Peyer's patch (tissue), 4 donors: Measurements from ENCODE around the gene RCN2. TPM values are rescaled to one million over a fixed set of nuclear protein-coding genes. Genes with fewer than 3 reads are reported as not detected.

Experiments
- DNase-seq, 3 donors: peaks; one replicate each; pipeline ENCODE4 v3.0.0-alpha.2; 2017 to 2019
- H3K27ac ChIP-seq, 4 donors: fragments of 200-600 bp; sonication (generic); one replicate each; pipeline ENCODE4 v1.5.1; 2016 to 2019
- H3K27me3 ChIP-seq, 2 donors: fragments of 200-600 bp; sonication (generic); one replicate each; pipeline ENCODE4 v1.5.1; 2019
- H3K36me3 ChIP-seq, 3 donors: fragments of 200-600 bp; sonication (generic); one replicate each; pipeline ENCODE4 v1.5.1; 2016 to 2019
- H3K4me1 ChIP-seq, 4 donors: fragments of 200-600 bp; sonication (generic); one replicate each; pipeline ENCODE4 v1.5.1; 2016 to 2019
- H3K4me3 ChIP-seq, 4 donors: fragments of 200-600 bp; sonication (generic); 1 replicate in 3 of 4; 2 replicates in 1 of 4; pipeline ENCODE4 v1.5.1; 2016 to 2019; ENCODE audit warnings: mild to moderate bottlenecking in 1 of 4
- H3K9me3 ChIP-seq, 4 donors: fragments of 200-600 bp; sonication (generic); one replicate each; pipeline ENCODE4 v1.5.1; 2016 to 2019; ENCODE audit warnings: mild to moderate bottlenecking in 1 of 4
- POLR2A ChIP-seq, 2 donors: fragments of 450-650 bp; IDR thresholded peaks; one replicate each; pipeline ENCODE4 v1.5.1; 2017; ENCODE audit warnings: antibody characterized with exemption in 2 of 2, mild to moderate bottlenecking in 2 of 2, moderate library complexity in 2 of 2
- small RNA-seq, 2 donors: library from RNA; depleted of rRNA; stranded (forward); fragments of <200 nt; gene quantifications; one replicate each; pipeline ENCODE3, GENCODE V24; 2016
- total RNA-seq, 4 donors: library from RNA; depleted of rRNA; stranded (reverse); fragments of >200 nt; gene quantifications; one replicate each; pipeline ENCODE4 v1.1.0, GENCODE V29; 2016
- TF ChIP-seq, protein P1 (sequence below), 6 experiments: fragments of 450-650 bp in 4 of 6; fragments of 200-600 bp in 2 of 6; sonication (generic) in 1 of 6; IDR thresholded peaks; one replicate each; pipeline ENCODE4 v1.5.1; 2017 to 2019; ENCODE audit warnings: antibody characterized with exemption in 6 of 6, mild to moderate bottlenecking in 3 of 6, moderate library complexity in 1 of 6

Gene RCN2
- total RNA-seq, 4 donors from 2014 or later: 9.3 to 21.9 (median 20.1) TPM

- TF ChIP-seq POLR2A (IDR thresholded peaks at IDR 0.05): no peak
- TF ChIP-seq, protein P1, sequence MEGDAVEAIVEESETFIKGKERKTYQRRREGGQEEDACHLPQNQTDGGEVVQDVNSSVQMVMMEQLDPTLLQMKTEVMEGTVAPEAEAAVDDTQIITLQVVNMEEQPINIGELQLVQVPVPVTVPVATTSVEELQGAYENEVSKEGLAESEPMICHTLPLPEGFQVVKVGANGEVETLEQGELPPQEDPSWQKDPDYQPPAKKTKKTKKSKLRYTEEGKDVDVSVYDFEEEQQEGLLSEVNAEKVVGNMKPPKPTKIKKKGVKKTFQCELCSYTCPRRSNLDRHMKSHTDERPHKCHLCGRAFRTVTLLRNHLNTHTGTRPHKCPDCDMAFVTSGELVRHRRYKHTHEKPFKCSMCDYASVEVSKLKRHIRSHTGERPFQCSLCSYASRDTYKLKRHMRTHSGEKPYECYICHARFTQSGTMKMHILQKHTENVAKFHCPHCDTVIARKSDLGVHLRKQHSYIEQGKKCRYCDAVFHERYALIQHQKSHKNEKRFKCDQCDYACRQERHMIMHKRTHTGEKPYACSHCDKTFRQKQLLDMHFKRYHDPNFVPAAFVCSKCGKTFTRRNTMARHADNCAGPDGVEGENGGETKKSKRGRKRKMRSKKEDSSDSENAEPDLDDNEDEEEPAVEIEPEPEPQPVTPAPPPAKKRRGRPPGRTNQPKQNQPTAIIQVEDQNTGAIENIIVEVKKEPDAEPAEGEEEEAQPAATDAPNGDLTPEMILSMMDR (IDR thresholded peaks at IDR 0.05): no peak
- H3K4me1 ChIP-seq: peaks cover 0 to 34% (median 14%) of the 10 kb centered on the region in 4 donors
- no peaks in the 10 kb centered on the region for H3K9me3 ChIP-seq
- DNase-seq: peak in 1 of 3 donors; percentile 8
- H3K27ac ChIP-seq: no peak overlapping the region
- H3K36me3 ChIP-seq: no peaks in the 10 kb centered on the region
- no peaks in the 10 kb centered on the region for H3K27me3 ChIP-seq
- no peak overlapping the region for H3K4me3 ChIP-seq
Measured at GRCh38 chr15:77001351-77001750, 69.8 kb downstream of the RCN2 start.

- Histone ChIP-seq H3K36me3 (no peaks in the 10 kb centered on the region), H3K9me3 (no peaks in the 10 kb centered on the region), H3K27ac (peak overlapping the region in 1 of 4 donors; percentile 72), H3K27me3 (no peaks in the 10 kb centered on the region), H3K4me3 (no peak overlapping the region), H3K4me1 (peaks cover 0 to 32% (median 9%) of the 10 kb centered on the region in 4 donors)
- peak in 1 of 3 donors; percentile 11 for DNase-seq
- TF ChIP-seq POLR2A (IDR thresholded peaks at IDR 0.05): no peak
- TF ChIP-seq, protein P1 (IDR thresholded peaks at IDR 0.05): no peak
Measured at GRCh38 chr15:77001966-77002365, 70.4 kb downstream of the RCN2 start.

GRCh38 chr15:77002436-77002835 is 70.9 kb downstream of the RCN2 start:
- H3K27ac ChIP-seq: peak overlapping the region; percentile 26 to 72 (median 44)
- no peaks in the 10 kb centered on the region for H3K36me3 ChIP-seq

GRCh38 chr15:77002954-77003912 is 71.7 kb downstream of the RCN2 start:
- H3K27ac ChIP-seq: peak overlapping the region; percentile 26 to 72 (median 44)
- no peaks in the 10 kb centered on the region for H3K27me3 ChIP-seq
- H3K9me3 ChIP-seq: no peaks in the 10 kb centered on the region
- TF ChIP-seq, protein P1 (IDR thresholded peaks at IDR 0.05): no peak
- no peak for TF ChIP-seq POLR2A (IDR thresholded peaks at IDR 0.05)
- peaks cover 0 to 32% (median 6%) of the 10 kb centered on the region in 4 donors for H3K4me1 ChIP-seq
- peak; percentile 51 to 92 (median 89) for DNase-seq
- no peaks in the 10 kb centered on the region for H3K36me3 ChIP-seq
- H3K4me3 ChIP-seq: peak overlapping the region in 1 of 4 donors; percentile 26

More at GRCh38 chr15:77002436-77002835, 70.9 kb downstream of the RCN2 start:
- Histone ChIP-seq H3K27me3 (no peaks in the 10 kb centered on the region), H3K4me3 (peak overlapping the region in 1 of 4 donors; percentile 26), H3K4me1 (peaks cover 0 to 32% (median 8%) of the 10 kb centered on the region in 4 donors), H3K9me3 (no peaks in the 10 kb centered on the region)
- DNase-seq: peak; percentile 5 to 80 (median 79)
- TF ChIP-seq, protein P1 (IDR thresholded peaks at IDR 0.05): no peak
- no peak for TF ChIP-seq POLR2A (IDR thresholded peaks at IDR 0.05)

Small RNA genes within 50 kb of the gene (small RNA-seq; reads per million reads assigned to genes)
- 0 reads per million in 2 donors for gene RN7SL278P

Other genes starting within 250 kb of the RCN2 start
- gene SCAPER, start 26.4 kb upstream of the RCN2 start, total RNA-seq: 10 to 100 TPM; 29.9 to 86.6 (median 45.6) TPM
- 10 to 100 TPM in 3 of 4 donors, 1 to 10 TPM in 1; 6.3 to 40.4 (median 19.5) TPM for gene PSTPIP1, start 63.4 kb downstream of the RCN2 start, total RNA-seq
- 100 to 1,000 TPM in 3 of 4 donors, 10 to 100 TPM in 1; 92.4 to 778 (median 563) TPM for gene TSPAN3, start 139.4 kb downstream of the RCN2 start, total RNA-seq